B cell (primary cell): ENCODE measurements around the gene TCF12. TPM values are rescaled to one million over a fixed set of nuclear protein-coding genes. Genes with fewer than 3 reads are reported as not detected.

Experiments
- ATAC-seq: fragments of 200-7000 bp; cut with Tn5 transposase; one replicate; pipeline ENCODE4 v1.10.0; 2021; ENCODE audit warnings: low read depth, mild to moderate bottlenecking, moderate number of reproducible peaks, moderate library complexity
- CTCF ChIA-PET: fragments of 350-600 bp; sonication (Branson Sonifier 250); formaldehyde crosslinking; loops from one replicate; lab custom pipeline; 2021; ENCODE audit warnings: antibody characterized with exemption, inconsistent platforms; lab: Charles Lee
- POLR2A ChIA-PET: fragments of 350-600 bp; sonication (Branson Sonifier 250); formaldehyde crosslinking; loops from one replicate; lab custom pipeline; 2021; ENCODE audit warnings: antibody characterized with exemption; lab: Charles Lee
- DNase-seq: peaks from one replicate; pipeline ENCODE4 v3.0.0; 2013
- H2AFZ ChIP-seq: 2 replicates; pipeline ENCODE4 v1.6.1; 2012; ENCODE audit warnings: mild to moderate bottlenecking, low read depth, low read length; ENCODE audit not compliant: insufficient read depth, poor library complexity, severe bottlenecking
- H3K27ac ChIP-seq, 2 donors: 1 replicate in 1 of 2; 2 replicates in 1 of 2; pipeline ENCODE4 v1.5.1; 2012 to 2013; ENCODE audit warnings: low read length in 2 of 2, mild to moderate bottlenecking in 2 of 2, moderate library complexity in 1 of 2
- H3K27me3 ChIP-seq, 4 experiments: fragments of 200-600 bp in 1 of 4; sonication (generic) in 1 of 4; replicated peaks in 1 of 4; 1 replicate in 2 of 4; 2 replicates in 2 of 4; pipeline versions ENCODE4 v1.6.1 to v1.7.0; 2013 to 2016; ENCODE audit warnings: low read length in 3 of 4, mild to moderate bottlenecking in 2 of 4, mixed read lengths in 1 of 4, moderate library complexity in 1 of 4; ENCODE audit not compliant: insufficient read depth in 4 of 4, control insufficient read depth in 3 of 4; ENCODE audit errors: control extremely low read depth in 1 of 4
- H3K36me3 ChIP-seq, 2 experiments: replicated peaks in 1 of 2; 1 replicate in 1 of 2; 2 replicates in 1 of 2; pipeline versions ENCODE4 v1.6.1 to v1.7.1; 2013; ENCODE audit warnings: low read length in 1 of 2; ENCODE audit not compliant: insufficient read depth in 2 of 2, control insufficient read depth in 1 of 2; ENCODE audit errors: control extremely low read depth in 1 of 2, extremely low read depth in 1 of 2
- H3K4me1 ChIP-seq, 2 donors: fragments of 200-600 bp in 1 of 2; sonication (generic) in 1 of 2; 1 replicate in 1 of 2; 2 replicates in 1 of 2; pipeline versions ENCODE4 v1.5.1 to v1.6.1; 2013 to 2017; ENCODE audit warnings: low read length in 2 of 2; ENCODE audit not compliant: control insufficient read depth in 2 of 2, insufficient read depth in 2 of 2
- H3K4me2 ChIP-seq: replicated peaks from 2 replicates; pipeline ENCODE3; 2012; ENCODE audit warnings: mild to moderate bottlenecking, low read depth, low read length; ENCODE audit not compliant: poor library complexity, severe bottlenecking
- H3K4me3 ChIP-seq, 5 experiments: fragments of 200-600 bp in 1 of 5; sonication (generic) in 1 of 5; 1 replicate in 3 of 5; 2 replicates in 2 of 5; pipeline versions ENCODE4 v1.5.1 to v1.7.0; 2011 to 2016; ENCODE audit warnings: low read length in 4 of 5, mild to moderate bottlenecking in 4 of 5, low read depth in 2 of 5, control low read depth in 1 of 5, moderate library complexity in 1 of 5; ENCODE audit not compliant: insufficient read depth in 1 of 5; ENCODE audit errors: control extremely low read depth in 1 of 5, extremely low read depth in 1 of 5
- H3K79me2 ChIP-seq: fragments of 200-600 bp; sonication (generic); one replicate; pipeline ENCODE4 v1.6.0; 2016; ENCODE audit warnings: low read length; ENCODE audit not compliant: control insufficient read depth, insufficient read depth
- H3K9ac ChIP-seq: fragments of 200-600 bp; sonication (generic); 2 replicates; pipeline ENCODE4 v1.6.1; 2017; ENCODE audit warnings: mild to moderate bottlenecking, low read length, moderate library complexity
- H3K9me3 ChIP-seq, 3 donors: one replicate each; pipeline versions ENCODE4 v1.6.1 to v1.7.1; 2013; ENCODE audit warnings: low read length in 2 of 3; ENCODE audit not compliant: control insufficient read depth in 2 of 3, insufficient read depth in 1 of 3; ENCODE audit errors: control extremely low read depth in 1 of 3
- H4K20me1 ChIP-seq: 2 replicates; pipeline ENCODE4 v1.6.0; 2012; ENCODE audit warnings: mild to moderate bottlenecking, low read length; ENCODE audit not compliant: insufficient read depth, control insufficient read depth, poor library complexity, severe bottlenecking
- H3K27ac Mint-ChIP-seq: one replicate; pipeline ENCODE4 v1.8.0; 2021; ENCODE audit warnings: mixed read lengths
- H3K27me3 Mint-ChIP-seq: one replicate; pipeline ENCODE4 v1.8.0; 2021; ENCODE audit warnings: mixed read lengths
- H3K4me1 Mint-ChIP-seq: one replicate; pipeline ENCODE4 v1.8.0; 2021; ENCODE audit warnings: mixed read lengths
- H3K4me3 Mint-ChIP-seq: one replicate; pipeline ENCODE4 v1.8.0; 2021; ENCODE audit warnings: mixed read lengths
- H3K9me3 Mint-ChIP-seq: one replicate; pipeline ENCODE4 v1.8.0; 2022; ENCODE audit warnings: mixed read lengths; ENCODE audit not compliant: insufficient read depth
- CTCF ChIP-seq: fragments of 200-600 bp; IDR thresholded peaks from one replicate; pipeline ENCODE4 v1.8.0; 2022; ENCODE audit warnings: antibody characterized with exemption, mild to moderate bottlenecking
- EZH2 ChIP-seq: IDR thresholded peaks from 2 replicates; pipeline ENCODE4 v1.6.1; 2012; ENCODE audit warnings: borderline replicate concordance, low read depth, mild to moderate bottlenecking, moderate library complexity, low read length; ENCODE audit not compliant: insufficient read depth, poor library complexity, severe bottlenecking
- WGBS: methylation state at CpG from one replicate; pipeline ENCODE4 v1.1.5; 2013; ENCODE audit warnings: missing lambda C conversion rate; ENCODE audit not compliant: insufficient coverage; 5-methylcytosine and 5-hydroxymethylcytosine counted together
- intact Hi-C: fragments of 100-400 bp; cut with micrococcal nuclease; formaldehyde crosslinking; loops from one replicate; pipeline ENCODE4 v1.10.0; 2022
- polyA plus RNA-seq: library from polyadenylated mRNA; depleted of rRNA; stranded (reverse); fragments of >200 nt; gene quantifications from 2 replicates; pipeline ENCODE4 v1.2.3, GENCODE V29; 2012
- total RNA-seq, 2 donors: library from RNA; stranded (reverse); fragments of 120-200 nt in 1 of 2; gene quantifications; 1 replicate in 1 of 2; 2 replicates in 1 of 2; pipeline versions ENCODE4 v1.2.3 to v1.2.4, GENCODE V29; 2013 to 2022

TCF12 gene
- total and polyA plus RNA-seq, 2 donors (not counting 1 experiment from before 2014, with no cell fraction given), result 27.1 to 131 TPM

- ChIA-PET POLR2A (no interaction called here), CTCF (interaction anchor here (3.0 kb wide), 1 partner anchor 69 kb away, joined by 15 read pairs; no protein-coding TSS in a partner anchor)
- no peaks in the 10 kb centered on the region for H3K9me3 Mint-ChIP-seq
- TF ChIP-seq EZH2 (no peak), CTCF (no peak)
- intact Hi-C loops, result no loop called here
- Histone ChIP-seq H3K4me3 (no peak overlapping the region), H3K9ac (no peak overlapping the region), H3K4me1 (no peaks in the 10 kb centered on the region), H3K27ac (no peak overlapping the region), H3K27me3 (no peaks in the 10 kb centered on the region), H3K4me2 (no peak overlapping the region), H2AFZ (no peak overlapping the region), H3K79me2 (no peaks in the 10 kb centered on the region), H4K20me1 (no peaks in the 10 kb centered on the region), H3K9me3 (no peaks in the 10 kb centered on the region), H3K36me3 (peaks cover 11 to 26% of the 10 kb centered on the region in 2 experiments)
- ATAC-seq, result no peak
- WGBS, result no CpG with 5 or more reads among the region's 1 CpG
- no peaks in the 10 kb centered on the region for H3K4me1 Mint-ChIP-seq
- H3K27ac Mint-ChIP-seq, result no peak overlapping the region
- H3K4me3 Mint-ChIP-seq, result no peak overlapping the region
- no peak for DNase-seq
- H3K27me3 Mint-ChIP-seq, result no peaks in the 10 kb centered on the region
These were observed 319.2 kb downstream of the TCF12 start for GRCh38 chr15:57237676-57238075.

- Histone ChIP-seq H3K27me3 (no peaks in the 10 kb centered on the region), H2AFZ (no peak overlapping the region), H3K36me3 (peaks cover 10 to 28% of the 10 kb centered on the region in 2 experiments), H3K4me3 (no peak overlapping the region), H3K4me1 (no peaks in the 10 kb centered on the region), H3K79me2 (no peaks in the 10 kb centered on the region), H3K9me3 (no peaks in the 10 kb centered on the region), H3K9ac (no peak overlapping the region), H3K27ac (no peak overlapping the region), H3K4me2 (no peak overlapping the region), H4K20me1 (no peaks in the 10 kb centered on the region)
- no peak for DNase-seq
- Mint-ChIP-seq H3K4me1 (peaks cover 2% of the 10 kb centered on the region), H3K9me3 (no peaks in the 10 kb centered on the region), H3K27ac (peak overlapping the region; percentile 10), H3K27me3 (no peaks in the 10 kb centered on the region), H3K4me3 (no peak overlapping the region)
- TF ChIP-seq EZH2, result no peak
- TF ChIP-seq CTCF, result no peak
- intact Hi-C loops, result no loop called here
- 100% methylated on average over 1 of the region's 3 CpGs for WGBS
- CTCF ChIA-PET, result interaction anchor here (0.6 to 1.7 kb wide), 3 partner anchors 38 to 99 kb away, joined by 3 to 5 read pairs (median 4); no protein-coding TSS in a partner anchor
- POLR2A ChIA-PET, result no interaction called here
- no peak for ATAC-seq
These were observed 326.7 kb downstream of the TCF12 start for GRCh38 chr15:57245130-57245529.
